Stimulated activated CD4-positive, alpha-beta T cell treated with anti-CD3 and anti-CD28 coated beads, Interleukin-1b, Interleukin-23, amount 100 ng/mL, for 1 hour (primary cell): ENCODE results near the gene TRIM71.
"Not testable (repeated sequence)": the region's sequence is repeated elsewhere in the genome, so short reads cannot be mapped to it uniquely, and the experiment has no call there.

ENCODE experiments used
- DNase-seq, 2 donors: peaks; one replicate each; pipeline ENCODE4 v3.0.0-alpha.2; 2020; ENCODE audit warnings: low read depth in 2 of 2

Gene TRIM71

DNA sequence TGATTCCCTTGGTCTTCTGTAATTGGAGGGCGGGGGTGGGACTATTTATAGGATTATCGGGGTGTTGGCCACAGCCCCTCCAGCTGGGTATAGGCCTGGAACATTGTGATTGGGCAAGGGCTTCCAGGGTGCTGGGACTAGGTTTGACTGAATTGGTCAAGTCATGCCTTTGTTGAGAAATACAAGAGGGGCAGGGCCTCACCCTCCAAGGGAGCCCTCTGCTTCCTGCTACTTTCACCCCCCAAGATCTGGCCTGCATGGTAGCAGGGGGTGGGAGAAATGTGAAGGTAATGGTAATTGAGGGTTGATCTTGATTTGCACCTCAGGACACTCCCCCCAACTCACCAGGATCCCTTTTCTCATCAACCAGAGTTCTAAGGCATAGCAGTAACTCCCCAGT, 25.2 kb downstream of the TRIM71 start:
- DNase-seq = no peak

DNA sequence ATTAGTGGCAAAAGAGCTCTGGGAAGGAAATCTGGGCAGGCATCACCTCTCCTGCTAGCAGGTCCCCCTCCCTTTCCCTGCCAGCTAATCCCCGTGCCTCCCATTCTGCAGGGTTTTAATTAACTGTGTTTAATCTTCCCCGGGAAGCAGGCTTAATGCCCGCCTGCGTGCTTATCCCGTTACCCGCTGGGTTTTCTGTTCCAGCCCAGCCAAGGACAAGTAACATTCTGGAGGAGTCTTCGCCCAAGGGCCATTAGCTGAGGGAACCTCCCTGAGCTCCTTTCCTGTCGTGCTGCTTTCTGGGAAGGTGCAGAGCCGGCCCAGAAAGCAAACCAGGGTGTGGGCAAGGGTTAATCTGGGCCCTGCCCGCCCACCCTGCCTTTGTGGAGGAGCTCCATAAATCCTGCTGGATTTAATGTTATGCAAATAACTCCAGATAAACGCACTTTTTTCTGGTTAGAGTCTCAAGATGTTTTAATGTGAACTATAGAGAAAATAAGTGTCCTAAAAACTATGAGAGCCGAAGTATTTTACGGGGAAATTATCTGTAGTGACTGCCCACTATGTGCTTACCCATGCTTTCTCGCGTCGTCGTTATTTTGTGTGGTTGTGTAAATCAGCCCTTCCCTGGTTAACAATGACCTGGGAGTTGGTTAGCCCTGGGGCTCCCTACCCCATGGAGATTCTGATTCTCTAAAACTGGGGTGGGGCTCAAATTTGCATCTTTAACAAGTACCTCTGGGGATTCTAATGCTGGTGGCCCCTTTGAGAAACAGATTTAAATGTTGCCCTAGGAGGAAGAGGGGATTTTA, 25.9 kb downstream of the TRIM71 start:
- no peak for DNase-seq

DNA sequence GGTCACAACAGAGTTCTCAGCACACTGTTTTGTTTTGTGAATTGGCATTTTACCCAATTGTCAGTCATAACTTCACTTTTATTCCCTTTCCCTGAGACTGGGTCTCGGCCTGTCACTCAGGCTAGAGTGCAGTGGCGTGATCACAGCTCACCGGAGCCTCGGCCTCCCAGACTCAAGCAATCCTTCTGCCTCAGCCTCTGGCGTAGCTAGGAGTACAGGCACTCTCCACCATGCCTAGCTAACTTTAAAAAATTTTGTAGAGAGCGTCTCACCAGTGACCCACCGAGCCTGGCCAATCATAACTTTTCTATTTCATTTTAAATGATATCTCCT, 26.5 kb downstream of the TRIM71 start:
- no peak for DNase-seq

DNA sequence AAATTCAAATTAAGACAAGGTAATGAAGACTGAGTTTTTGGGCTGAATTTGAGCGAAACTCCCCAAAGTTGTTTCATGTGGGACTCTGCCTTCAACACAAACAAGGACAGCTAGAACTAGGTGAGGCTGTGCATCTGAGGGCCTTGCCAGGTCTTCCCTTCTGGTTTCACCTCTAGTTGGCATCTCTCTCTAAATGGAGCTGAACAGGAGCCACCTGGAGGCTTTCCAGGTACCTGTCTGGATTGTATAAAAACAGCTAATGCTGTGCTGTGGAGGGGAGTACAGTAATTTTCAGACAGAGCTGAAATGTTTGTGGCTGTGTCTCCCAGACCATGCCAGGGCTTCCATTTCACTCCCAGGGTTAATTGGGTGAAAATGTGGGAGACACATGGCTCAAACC, 27.1 kb downstream of the TRIM71 start:
- DNase-seq = no peak

DNA sequence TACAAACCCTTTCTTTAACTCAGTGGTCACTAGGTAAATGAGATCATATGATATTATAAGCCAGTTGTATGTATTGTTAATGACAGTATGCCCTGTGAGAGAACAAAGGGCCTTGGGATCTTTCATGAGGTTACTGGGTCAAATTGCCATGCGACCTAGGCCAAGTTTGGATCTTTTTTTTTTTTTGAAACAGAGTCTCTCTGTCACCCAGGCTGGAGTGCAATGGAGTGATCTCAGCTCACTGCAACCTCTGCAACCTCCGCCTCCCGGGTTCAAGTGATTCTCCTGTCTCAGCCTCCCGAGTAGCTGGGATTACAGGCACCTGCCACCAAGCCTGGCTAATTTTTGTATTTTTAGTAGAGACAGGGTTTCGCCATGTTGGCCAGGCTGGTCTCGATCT, 27.7 kb downstream of the TRIM71 start:
- DNase-seq = not testable (repeated sequence)

DNA sequence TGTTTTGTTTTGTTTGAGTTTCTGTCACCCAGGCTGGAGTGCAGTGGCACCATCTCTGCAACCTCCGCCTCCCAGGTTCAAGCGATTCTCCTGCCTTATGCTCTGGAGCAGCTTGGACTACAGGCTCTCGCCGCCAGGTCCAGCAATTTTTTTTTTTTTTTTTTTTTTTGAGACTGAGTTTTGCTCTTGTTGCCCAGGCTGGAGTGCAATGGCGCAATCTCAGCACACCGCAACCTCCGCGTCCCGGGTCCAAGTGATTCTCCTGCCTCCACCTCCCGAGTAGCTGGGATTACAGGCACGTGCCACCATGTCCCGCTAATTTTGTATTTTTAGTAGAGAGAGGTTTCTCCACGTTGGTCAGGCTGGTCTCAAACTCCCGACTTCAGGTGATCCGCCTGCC, 29.2 kb downstream of the TRIM71 start:
- not testable (repeated sequence) for DNase-seq

DNA sequence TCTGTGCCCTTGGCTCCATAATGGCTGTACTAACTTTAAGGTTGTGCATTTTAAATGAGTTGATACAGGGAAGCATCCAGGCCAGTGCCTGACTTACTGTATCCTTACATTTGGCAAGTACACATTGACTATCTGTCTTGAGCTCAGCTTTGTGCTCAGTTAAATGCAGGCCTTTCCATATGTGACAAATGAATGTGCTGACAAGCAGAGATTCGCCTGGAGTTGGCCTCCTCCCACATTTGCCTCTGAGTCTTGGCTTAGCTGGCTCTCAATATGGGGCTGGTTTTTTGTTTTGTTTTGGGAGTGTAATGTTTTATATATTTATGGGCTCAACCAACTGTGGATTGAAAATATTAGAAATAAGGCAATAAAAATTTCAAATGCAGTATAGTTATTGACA, 29.7 kb downstream of the TRIM71 start:
- DNase-seq = no peak

DNA sequence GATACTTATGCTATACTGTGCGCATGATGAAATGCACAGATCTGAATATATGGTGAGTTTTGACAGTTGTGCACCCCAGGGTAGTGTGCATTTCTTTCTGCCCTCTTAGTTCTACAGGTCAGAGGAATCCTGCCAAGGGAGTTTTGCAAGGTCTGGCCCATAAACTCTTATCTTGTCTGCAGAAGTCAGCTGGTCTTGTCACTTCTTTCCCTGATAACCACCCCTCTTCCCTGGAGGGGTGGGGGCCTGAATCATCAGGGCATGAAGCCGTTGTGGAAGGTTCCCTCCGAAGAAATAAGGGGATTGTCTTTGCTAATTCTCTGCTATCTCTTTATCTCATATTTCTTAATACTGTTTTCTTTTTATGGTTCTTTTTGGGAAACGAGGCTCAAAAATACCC, 30.4 kb downstream of the TRIM71 start:
- no peak for DNase-seq

DNA sequence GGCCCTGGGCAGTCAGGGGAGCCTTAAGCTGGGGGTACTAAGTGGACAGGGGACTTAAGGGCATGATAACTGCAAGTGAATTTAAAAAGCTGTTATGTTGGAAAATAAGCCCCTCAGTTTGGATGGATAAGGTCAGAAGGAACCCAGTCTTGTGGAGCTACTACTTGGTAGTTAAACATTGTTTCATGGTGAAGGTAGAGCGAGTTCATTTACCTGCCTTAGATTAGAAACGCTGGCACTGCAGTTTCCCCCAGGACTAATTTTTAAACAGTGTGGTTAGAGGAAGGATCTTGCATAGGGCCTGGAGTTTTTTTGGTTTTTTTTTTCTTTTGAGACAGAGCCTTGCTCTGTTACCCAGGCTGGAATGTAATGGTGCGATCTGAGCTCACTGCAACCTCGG, 31.2 kb downstream of the TRIM71 start:
- no peak for DNase-seq

DNA sequence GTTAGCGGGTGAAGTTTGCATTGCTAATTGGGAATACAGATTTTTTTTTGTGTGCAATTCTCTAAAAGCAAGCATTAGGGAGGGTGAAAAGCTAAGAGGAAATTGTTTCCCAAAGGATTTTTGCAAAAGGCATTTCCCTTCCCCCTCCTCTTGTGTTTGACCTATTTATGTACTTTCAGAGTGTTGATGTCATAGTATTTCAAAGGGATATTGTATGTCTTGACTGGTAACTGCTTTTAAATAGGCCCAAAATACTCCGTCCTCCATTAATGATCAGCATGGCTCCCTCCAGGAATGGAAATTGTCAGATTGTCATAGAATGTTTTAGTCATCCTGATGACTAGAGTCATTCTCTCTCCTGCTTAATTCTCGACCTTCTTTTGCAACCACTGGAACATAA, 32.4 kb downstream of the TRIM71 start:
- DNase-seq = no peak

DNA sequence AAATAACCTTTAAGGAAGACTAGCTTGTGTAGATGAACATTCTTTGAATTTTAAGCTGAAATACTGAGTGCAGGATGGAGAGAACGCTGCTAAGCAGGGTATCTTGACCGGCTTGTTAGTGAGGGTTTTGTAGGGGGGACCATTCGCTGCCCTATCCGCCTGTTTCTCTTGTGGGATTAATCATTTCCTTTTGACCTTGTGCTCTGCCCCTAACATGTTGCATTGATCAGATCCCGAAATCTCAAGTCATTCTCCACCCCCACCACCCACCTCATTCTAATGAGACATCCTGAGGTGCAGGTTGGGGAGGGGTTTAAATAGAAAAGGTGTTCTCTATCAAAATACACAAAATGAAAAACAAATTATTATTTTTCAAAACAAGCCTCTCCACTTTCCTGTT, 32.8 kb downstream of the TRIM71 start:
- no peak for DNase-seq

DNA sequence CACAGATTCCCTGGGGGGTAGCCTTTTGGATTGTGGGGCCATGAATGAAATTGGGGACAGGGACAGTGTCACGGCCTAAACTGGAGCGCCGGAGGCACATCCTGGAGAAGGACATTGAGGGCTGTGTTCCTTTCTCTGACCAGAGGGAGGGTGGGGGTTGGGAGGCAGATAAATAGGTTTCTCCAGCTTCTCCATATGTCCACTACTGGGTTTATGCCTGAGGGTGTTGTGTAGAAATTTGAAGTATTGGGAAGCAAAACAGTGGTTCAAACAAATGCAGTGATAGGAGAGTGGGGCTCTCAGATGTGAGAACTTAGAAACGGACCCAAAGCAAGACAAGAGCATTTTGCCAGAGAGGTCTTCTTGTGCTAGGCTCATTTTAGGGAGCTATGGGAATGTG, 34.3 kb downstream of the TRIM71 start:
- DNase-seq = no peak

DNA sequence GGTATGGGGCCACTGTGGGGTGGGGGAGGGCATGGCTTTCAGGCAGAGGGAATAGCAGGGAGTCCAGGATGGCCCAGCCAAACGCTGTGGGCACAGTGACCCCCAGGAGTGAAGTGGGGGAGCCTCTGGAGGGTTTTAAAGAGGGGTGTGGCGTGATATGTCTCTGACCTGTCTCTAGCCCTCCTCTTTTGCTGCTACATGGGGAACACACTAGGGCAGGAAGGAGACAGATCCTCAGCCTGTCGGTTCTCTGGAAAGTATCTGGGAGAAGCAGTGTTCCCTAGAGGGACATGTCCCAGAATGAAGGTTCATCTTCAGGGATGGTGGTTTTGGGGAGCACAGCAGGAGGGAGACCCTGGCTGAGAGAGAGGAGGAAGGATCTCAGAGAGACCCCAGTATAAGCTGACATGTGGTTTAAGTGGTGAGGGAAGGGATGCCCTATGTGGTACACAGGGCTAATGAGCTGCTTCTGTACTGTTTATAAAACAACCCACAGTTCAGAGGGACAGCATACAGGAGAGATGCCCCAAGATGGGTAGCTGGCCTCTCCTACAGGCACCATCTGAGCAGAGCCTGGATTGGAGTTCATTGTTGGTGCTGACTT, 37.7 kb downstream of the TRIM71 start:
- no peak for DNase-seq

DNA sequence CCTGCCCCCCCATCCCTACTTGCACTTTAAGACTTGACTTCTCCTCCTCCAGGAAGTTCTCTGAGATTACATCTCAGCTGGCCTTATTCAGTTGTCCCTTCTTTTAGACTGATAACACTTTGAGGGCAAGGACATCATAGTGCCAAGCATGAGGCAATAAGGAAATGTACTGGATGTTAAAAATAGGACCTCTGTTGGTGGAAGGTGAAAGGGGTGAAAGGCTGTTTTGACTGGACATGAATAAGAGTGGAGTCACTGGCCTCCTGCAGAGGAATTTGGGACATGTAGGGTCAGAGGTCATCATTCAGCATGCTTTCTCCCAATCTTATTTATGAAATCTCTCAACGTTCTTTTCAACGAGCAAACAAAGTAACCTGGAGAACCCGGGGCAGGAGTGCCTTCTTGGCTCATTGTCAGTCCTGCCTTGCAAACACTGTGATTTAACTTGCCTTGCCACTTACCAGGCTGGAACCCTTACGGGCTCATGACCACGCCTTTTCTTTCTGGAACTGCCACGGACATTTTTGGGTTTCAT, 38.6 kb downstream of the TRIM71 start:
- no peak for DNase-seq

DNA sequence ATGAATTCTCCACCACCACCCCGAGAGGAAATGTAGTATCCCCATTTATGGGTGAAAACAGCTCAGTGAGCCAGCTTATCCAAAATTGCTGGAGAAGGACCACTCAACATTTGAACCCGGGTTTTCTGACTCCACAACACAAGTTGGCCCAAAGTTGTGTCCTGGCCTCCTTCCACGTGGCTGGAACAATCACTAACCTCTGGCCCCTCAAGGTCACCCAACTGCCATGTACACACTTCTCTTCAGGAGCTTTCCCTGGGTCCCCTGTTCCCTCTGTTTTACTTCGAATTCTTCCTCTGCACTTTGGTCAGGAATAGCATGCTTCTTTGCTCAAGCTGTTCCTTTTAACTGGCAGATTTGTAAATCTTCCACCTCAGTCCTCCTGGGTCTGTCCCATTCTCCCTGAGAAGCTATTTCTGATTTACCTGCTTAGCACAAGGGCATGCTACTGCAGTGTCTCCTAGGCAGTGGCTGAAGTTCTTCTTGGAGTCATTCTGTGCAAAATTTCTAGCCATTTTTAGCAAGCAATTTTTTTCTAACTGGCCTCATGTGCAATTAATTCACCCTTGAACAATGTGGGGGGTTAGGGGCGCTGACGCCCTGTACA, 39.2 kb downstream of the TRIM71 start:
- no peak for DNase-seq

DNA sequence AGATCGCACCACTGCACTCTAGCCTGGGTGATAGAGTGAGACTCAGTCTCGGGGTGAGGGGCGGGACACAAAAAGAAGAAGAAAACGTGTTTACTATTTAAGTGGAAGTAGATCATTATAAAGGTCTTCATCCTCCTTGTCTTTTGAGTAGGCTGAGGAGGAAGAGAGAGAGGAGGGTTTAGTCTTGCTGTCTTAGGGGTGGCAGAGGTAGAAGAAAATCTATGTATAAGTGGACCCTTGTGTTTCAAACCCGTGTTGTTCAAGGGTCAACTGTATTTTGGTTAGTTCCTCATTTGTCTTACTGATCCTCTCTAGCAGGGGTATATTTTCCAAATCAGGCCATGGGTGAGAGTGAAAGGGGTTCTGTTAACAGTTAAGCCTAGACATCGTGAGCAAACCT, 40.1 kb downstream of the TRIM71 start:
- no peak for DNase-seq

DNA sequence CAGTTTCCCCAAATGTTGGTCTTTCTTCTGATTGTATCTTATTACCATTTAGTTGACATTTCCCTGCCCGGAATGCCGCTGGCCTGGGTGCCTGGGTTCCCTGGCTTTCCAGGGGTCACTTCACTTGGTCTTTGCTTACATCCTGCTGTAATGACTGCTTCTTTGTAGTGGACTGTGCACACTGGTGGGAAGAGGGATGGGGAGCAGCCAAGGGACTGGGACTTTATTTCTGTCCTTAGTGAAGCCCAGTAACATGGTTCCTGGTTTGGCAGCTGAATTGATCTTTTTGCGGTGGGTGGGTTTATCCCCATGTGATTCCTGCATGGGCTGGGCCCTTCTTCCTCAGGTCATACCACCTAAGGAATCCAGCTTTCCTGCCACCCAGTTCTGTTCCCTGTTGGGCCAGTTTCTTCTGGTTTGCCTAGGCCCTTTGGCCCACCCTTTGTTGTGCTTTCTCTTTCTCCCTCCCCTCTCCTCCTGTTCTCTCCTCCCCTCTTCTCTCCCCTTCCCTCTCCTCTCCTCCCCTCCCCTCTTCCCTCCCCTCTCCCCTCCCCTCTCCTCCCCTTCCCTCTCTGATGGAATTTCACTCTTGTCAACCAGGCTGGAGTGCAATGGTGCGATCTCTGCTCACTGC, 41.9 kb downstream of the TRIM71 start:
- DNase-seq = no peak

DNA sequence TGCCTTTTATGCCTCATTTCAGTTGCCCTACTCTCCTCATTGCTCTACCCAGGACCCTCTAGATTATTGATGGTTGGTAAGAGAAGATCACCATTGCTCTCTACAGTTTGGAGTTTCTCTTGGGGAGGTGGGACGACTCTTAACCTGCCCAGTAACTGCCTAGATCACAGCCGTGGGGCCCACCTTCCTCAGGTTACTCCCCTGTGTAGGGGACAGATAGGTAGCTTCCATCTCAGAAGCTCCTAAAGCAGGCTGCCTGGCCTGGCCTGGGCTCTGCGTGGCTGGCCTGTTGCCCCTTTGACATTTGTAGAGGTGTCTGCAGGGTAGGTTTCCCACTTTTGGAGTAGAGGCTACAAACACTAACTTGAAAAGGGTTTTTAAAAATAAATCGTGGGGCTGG, 42.7 kb downstream of the TRIM71 start:
- DNase-seq = no peak

DNA sequence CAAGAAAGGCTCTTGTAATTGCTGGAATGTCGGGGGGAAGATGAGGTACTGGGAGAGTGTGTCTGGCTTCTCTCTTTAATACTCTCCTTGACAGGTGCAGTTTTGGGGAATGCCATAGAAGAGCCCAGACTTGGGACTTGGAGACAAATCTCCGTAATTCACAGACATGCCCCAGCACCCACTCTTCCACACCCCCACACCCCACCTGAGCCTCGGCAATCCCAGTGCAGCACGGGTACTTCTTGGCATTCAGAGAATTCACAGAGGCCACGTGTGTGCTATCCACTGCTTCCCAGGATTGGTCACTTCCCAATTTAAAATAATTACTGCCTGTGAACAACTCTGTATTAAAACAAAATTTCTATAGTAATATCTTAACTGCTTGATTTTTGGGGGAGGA, 43.9 kb downstream of the TRIM71 start:
- DNase-seq = no peak

DNA sequence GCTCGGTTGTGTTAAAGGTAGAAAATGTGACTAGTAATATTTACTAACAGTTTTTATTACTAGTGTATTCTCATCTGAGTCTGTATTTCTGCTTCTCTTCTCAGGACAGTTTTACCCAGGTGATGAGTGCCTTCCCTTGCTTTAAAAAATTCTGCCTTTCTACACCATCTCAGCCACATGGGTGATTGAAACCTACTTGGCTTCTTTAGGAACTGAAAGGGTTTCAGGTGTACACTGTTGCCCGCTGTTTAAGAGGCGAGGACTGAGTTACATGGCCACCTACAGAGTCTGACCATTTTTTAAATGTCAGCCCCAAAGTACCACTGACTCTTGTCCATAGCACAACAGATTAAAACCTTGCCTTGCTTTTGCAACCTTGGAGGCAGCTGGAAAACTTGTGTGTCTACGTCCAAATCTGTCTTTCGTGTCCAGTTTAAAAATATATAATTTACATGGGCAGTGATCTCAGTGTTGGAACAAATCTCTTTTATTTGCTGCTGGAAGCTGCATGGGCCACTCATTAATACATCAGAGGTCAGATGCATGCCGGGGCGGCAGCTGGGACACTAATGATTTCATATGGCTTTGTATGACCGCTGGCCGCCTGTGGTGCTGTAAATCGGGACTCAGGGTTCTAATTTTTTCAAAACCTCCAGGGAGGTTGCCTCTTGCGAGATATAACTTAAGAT, 44.6 kb downstream of the TRIM71 start:
- no peak for DNase-seq

DNA sequence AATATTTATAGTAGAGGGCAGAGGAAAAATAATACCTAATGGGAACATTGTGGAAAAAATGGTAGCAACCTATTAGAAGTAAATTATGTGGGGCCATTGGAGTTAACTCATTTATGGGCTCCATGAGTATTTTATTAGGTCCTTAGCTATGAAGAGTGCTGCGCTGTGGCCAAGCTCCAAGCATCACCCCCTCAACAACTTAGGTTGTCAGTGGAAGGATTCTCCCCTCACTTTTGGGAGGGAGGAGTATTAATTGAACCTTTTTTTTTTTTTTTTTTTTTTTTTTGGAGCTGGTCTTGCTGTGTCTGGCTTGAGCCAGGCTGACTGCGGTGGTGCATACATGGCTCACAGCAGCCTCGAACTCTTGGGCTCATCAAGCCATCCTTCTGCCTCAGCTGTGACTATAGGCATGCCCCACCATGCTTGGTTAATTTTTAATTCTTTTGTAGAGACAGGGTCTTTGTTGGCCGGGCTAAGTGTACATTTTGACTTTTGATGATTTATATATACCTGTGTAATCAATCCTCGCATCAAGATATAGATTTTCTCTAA, 45.2 kb downstream of the TRIM71 start:
- DNase-seq = no peak

DNA sequence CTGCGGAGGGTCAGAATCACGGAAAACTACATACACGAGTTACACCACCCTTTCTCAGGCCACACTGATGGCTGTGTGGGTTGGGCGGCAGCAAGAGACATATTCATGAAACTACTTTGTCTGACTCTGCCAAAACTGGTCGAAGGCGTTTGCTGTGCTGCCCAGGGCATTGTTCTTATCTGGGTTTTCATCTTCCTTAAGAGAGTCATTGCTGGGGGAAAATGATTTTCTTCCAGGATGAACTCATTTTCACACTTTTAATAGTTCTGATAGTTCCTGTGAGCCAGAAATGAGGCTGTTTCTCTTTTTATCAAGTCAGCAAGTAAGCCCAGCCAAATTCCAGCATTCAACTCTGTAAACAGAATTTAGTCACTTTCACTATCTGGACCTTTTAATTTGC, 47.6 kb downstream of the TRIM71 start:
- no peak for DNase-seq
